ENCODE measurements around the gene MICU1.

MICU1 gene

GRCh38 chr10:72665925-72666324 is 40.0 kb upstream of the MICU1 start:
- TF ChIP-seq FOXM1 (IDR thresholded peaks at IDR 0.05; ENCODE audit: borderline replicate concordance, low read depth) (0 out of 2 replicates have a peak, but pooled peaks have one; percentile 27), RAD21 (IDR thresholded peaks at IDR 0.05; ENCODE audit: low read depth) (no peak), EP300 (IDR thresholded peaks at IDR 0.05; ENCODE audit: borderline replicate concordance) (peak; percentile 35; the same call in 1 of the 2 replicates), TEAD4 (IDR thresholded peaks at IDR 0.05) (no peak), TAF1 (IDR thresholded peaks at IDR 0.05; ENCODE audit: low read depth) (no peak)
- TF ChIP-seq, protein P1, sequence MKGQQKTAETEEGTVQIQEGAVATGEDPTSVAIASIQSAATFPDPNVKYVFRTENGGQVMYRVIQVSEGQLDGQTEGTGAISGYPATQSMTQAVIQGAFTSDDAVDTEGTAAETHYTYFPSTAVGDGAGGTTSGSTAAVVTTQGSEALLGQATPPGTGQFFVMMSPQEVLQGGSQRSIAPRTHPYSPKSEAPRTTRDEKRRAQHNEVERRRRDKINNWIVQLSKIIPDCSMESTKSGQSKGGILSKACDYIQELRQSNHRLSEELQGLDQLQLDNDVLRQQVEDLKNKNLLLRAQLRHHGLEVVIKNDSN (IDR thresholded peaks at IDR 0.05) = no peak

DNA sequence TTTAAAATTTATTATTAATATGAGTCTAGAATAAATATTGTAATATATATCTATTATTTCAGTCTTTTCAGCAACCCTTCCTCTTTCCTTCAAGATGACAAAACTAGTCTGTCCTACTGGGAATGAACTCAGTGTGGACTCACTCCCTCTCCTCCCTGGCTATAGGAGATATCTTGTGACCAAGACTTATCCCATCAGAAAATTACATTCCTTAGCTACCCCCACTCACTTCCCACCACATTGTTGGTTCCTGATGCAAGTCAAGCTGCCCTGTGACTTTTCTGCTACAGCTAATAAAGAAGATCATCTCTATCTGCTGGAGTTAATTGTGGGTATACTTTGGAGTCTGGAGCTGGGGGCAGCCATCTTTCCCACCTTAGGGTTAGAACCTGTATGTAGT is 38.1 kb upstream of the MICU1 start:
- TF ChIP-seq TEAD4 (IDR thresholded peaks at IDR 0.05) (no peak), ZBTB7A (IDR thresholded peaks at IDR 0.05; ENCODE audit: low read depth) (no peak), MAX (IDR thresholded peaks at IDR 0.05) (no peak), FOXM1 (IDR thresholded peaks at IDR 0.05; ENCODE audit: borderline replicate concordance, low read depth) (no peak), CEBPB (IDR thresholded peaks at IDR 0.05) (no peak), CREB1 (IDR thresholded peaks at IDR 0.05; ENCODE audit: low read depth) (no peak), TCF12 (IDR thresholded peaks at IDR 0.05; ENCODE audit: low read depth) (no peak), TAF1 (IDR thresholded peaks at IDR 0.05; ENCODE audit: low read depth) (no peak), EP300 (IDR thresholded peaks at IDR 0.05; ENCODE audit: borderline replicate concordance) (no peak), NFIC (IDR thresholded peaks at IDR 0.05) (no peak), RAD21 (IDR thresholded peaks at IDR 0.05; ENCODE audit: low read depth) (no peak), EGR1 (IDR thresholded peaks at IDR 0.05) (no peak), YY1 (IDR thresholded peaks at IDR 0.05; ENCODE audit: low read depth) (no peak)
- TF ChIP-seq, protein P1 (IDR thresholded peaks at IDR 0.05) = no peak
- TF ChIP-seq, protein P2, sequence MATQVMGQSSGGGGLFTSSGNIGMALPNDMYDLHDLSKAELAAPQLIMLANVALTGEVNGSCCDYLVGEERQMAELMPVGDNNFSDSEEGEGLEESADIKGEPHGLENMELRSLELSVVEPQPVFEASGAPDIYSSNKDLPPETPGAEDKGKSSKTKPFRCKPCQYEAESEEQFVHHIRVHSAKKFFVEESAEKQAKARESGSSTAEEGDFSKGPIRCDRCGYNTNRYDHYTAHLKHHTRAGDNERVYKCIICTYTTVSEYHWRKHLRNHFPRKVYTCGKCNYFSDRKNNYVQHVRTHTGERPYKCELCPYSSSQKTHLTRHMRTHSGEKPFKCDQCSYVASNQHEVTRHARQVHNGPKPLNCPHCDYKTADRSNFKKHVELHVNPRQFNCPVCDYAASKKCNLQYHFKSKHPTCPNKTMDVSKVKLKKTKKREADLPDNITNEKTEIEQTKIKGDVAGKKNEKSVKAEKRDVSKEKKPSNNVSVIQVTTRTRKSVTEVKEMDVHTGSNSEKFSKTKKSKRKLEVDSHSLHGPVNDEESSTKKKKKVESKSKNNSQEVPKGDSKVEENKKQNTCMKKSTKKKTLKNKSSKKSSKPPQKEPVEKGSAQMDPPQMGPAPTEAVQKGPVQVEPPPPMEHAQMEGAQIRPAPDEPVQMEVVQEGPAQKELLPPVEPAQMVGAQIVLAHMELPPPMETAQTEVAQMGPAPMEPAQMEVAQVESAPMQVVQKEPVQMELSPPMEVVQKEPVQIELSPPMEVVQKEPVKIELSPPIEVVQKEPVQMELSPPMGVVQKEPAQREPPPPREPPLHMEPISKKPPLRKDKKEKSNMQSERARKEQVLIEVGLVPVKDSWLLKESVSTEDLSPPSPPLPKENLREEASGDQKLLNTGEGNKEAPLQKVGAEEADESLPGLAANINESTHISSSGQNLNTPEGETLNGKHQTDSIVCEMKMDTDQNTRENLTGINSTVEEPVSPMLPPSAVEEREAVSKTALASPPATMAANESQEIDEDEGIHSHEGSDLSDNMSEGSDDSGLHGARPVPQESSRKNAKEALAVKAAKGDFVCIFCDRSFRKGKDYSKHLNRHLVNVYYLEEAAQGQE (IDR thresholded peaks at IDR 0.05; ENCODE audit: low read depth) = no peak

DNA sequence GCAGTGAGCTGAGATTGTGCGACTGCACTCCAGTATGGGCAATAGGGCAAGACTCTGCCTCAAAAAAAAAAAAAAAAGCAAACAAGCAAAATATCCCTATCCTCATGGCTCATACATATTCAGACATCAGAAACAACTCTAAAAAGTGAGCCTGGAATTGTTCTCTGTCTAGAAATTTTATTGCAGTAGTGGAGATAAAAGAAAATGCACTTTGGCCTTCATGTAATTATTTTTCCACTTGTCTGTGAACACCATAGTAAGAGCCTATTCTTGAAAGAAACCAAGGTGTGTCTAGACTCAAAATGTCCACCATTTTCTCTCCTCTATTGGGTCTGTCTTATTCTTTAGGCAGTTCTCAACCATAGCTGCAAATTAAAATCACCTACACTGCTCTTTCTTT is 35.6 kb upstream of the MICU1 start:
- no peak for TF ChIP-seq TCF12 (IDR thresholded peaks at IDR 0.05; ENCODE audit: low read depth)
- no peak for TF ChIP-seq MAX (IDR thresholded peaks at IDR 0.05)
- no peak for TF ChIP-seq YY1 (IDR thresholded peaks at IDR 0.05; ENCODE audit: low read depth)
- TF ChIP-seq, protein P1 (IDR thresholded peaks at IDR 0.05) = no peak
- no peak for TF ChIP-seq EP300 (IDR thresholded peaks at IDR 0.05; ENCODE audit: borderline replicate concordance)
- TF ChIP-seq FOXM1 (IDR thresholded peaks at IDR 0.05; ENCODE audit: borderline replicate concordance, low read depth) = no peak
- no peak for TF ChIP-seq NFIC (IDR thresholded peaks at IDR 0.05)
- TF ChIP-seq TAF1 (IDR thresholded peaks at IDR 0.05; ENCODE audit: low read depth) = no peak
- no peak for TF ChIP-seq TEAD4 (IDR thresholded peaks at IDR 0.05)
- TF ChIP-seq, protein P2 (IDR thresholded peaks at IDR 0.05; ENCODE audit: low read depth) = no peak
- no peak for TF ChIP-seq EGR1 (IDR thresholded peaks at IDR 0.05)

GRCh38 chr10:72660220-72660619 is 34.3 kb upstream of the MICU1 start:
- peak; percentile 60; the same call in 1 of the 2 replicates for TF ChIP-seq TEAD4 (IDR thresholded peaks at IDR 0.05)
- TF ChIP-seq EP300 (IDR thresholded peaks at IDR 0.05; ENCODE audit: borderline replicate concordance) = no peak
- no peak for TF ChIP-seq EGR1 (IDR thresholded peaks at IDR 0.05)
- TF ChIP-seq CREB1 (IDR thresholded peaks at IDR 0.05; ENCODE audit: low read depth) = no peak

DNA sequence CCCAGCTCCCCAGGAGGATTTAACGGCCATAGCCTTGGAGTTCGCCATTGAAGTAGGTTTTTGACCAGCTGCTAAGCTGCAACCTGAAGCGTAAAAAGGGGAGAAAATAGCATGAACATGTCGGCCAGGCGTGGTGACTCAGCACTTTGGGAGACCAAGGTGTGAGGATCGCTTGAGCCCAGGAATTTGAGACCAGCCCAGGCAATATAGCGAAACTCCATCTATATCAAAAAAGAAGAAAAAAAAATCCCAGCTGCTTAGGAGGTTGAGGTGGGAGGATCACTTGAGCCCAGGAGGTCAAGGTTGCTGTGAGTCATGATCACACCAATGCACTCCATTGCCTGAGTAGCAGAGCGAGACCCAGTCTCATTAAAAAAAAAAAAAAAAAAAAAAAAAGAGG is 33.8 kb upstream of the MICU1 start:
- TF ChIP-seq TAF1 (IDR thresholded peaks at IDR 0.05; ENCODE audit: low read depth) = no peak
- TF ChIP-seq FOXM1 (IDR thresholded peaks at IDR 0.05; ENCODE audit: borderline replicate concordance, low read depth) = no peak
- TF ChIP-seq, protein P1 (IDR thresholded peaks at IDR 0.05) = no peak
- TF ChIP-seq, protein P2 (IDR thresholded peaks at IDR 0.05; ENCODE audit: low read depth) = no peak
- peak; percentile 23; the same call in 1 of the 2 replicates for TF ChIP-seq TEAD4 (IDR thresholded peaks at IDR 0.05)
- peak; percentile 63 for TF ChIP-seq TCF12 (IDR thresholded peaks at IDR 0.05; ENCODE audit: low read depth)
- TF ChIP-seq MAX (IDR thresholded peaks at IDR 0.05) = peak; percentile 85
- no peak for TF ChIP-seq CEBPB (IDR thresholded peaks at IDR 0.05)
- peak; percentile 49; the same call in 1 of the 2 replicates for TF ChIP-seq YY1 (IDR thresholded peaks at IDR 0.05; ENCODE audit: low read depth)
- TF ChIP-seq EP300 (IDR thresholded peaks at IDR 0.05; ENCODE audit: borderline replicate concordance) = peak; percentile 56

All from Ishikawa (cell line).